Ectodermal cell (in vitro differentiated cells): ENCODE data around the gene LASP1.

Source experiments
- H3K27ac ChIP-seq: 2 replicates; pipeline ENCODE4 v1.7.0; 2013; ENCODE audit warnings: mild to moderate bottlenecking, low read depth, low read length; ENCODE audit not compliant: insufficient read depth, poor library complexity, severe bottlenecking
- H3K27me3 ChIP-seq: 2 replicates; pipeline ENCODE4 v1.7.0; 2013; ENCODE audit warnings: mild to moderate bottlenecking, low read length; ENCODE audit not compliant: insufficient read depth, control insufficient read depth, poor library complexity, severe bottlenecking
- H3K36me3 ChIP-seq: one replicate; pipeline ENCODE4 v1.7.0; 2013; ENCODE audit warnings: low read length; ENCODE audit not compliant: control insufficient read depth, insufficient read depth
- H3K4me1 ChIP-seq: one replicate; pipeline ENCODE4 v1.7.0; 2013; ENCODE audit warnings: low read length; ENCODE audit not compliant: control insufficient read depth, insufficient read depth
- H3K4me3 ChIP-seq: 2 replicates; pipeline ENCODE4 v1.7.0; 2013; ENCODE audit warnings: low read depth, low read length, control low read depth; ENCODE audit not compliant: insufficient read depth
- H3K9me3 ChIP-seq: 2 replicates; pipeline ENCODE4 v1.7.0; 2013; ENCODE audit warnings: mild to moderate bottlenecking, low read length, moderate library complexity; ENCODE audit not compliant: control insufficient read depth
- WGBS, 2 experiments: methylation state at CpG; one replicate each; pipeline ENCODE4 v1.1.7; 2013; ENCODE audit warnings: missing lambda C conversion rate in 2 of 2; 5-methylcytosine and 5-hydroxymethylcytosine counted together

LASP1 gene

DNA sequence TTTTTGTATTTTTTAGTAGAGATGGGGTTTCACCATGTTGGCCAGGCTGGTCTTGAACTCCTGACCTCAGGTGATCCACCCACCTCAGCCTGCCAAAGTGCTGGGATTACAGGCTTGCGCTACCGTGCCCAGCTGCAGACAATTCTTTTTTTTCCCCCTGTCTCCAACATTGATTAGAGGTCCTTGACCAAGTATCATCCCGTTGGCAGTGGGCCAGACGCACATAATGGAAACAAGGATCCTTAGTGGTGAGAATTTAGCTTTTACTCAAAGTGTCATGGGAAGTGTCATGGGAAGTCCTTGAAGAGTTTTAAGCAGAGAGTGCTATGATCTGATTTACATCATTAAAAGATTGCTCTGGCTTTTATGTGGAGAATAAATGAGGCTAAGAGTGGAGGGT is 99.4 kb downstream of the LASP1 start:
- Histone ChIP-seq H3K36me3 (no peaks in the 10 kb centered on the region), H3K9me3 (no peaks in the 10 kb centered on the region), H3K4me3 (no peak overlapping the region), H3K27me3 (no peaks in the 10 kb centered on the region), H3K27ac (no peak overlapping the region), H3K4me1 (no peaks in the 10 kb centered on the region)
- 94 to 95% methylated on average over 4 of the region's 4 CpGs for WGBS, 2 experiments

DNA sequence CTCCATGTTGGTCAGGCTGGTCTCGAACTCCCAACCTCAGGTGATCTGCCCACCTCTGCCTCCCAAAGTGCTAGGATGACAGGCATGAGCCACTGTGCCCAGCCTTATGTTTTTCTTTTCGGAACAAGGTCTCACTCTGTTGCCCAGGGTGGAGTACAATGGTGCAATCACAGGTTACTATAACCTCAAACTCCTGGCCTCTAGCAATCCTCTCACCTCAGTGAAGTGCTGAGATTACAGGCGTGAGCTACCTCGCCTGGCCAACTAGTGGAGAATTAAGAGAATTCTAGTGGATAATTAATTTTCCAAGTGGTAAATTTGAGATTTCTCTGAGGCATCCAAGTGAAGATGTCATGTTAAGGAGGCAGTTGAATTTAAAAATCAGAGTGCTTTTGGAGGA is 100.3 kb downstream of the LASP1 start:
- Histone ChIP-seq H3K4me3 (no peak overlapping the region), H3K4me1 (no peaks in the 10 kb centered on the region), H3K27me3 (no peaks in the 10 kb centered on the region), H3K27ac (no peak overlapping the region), H3K9me3 (no peaks in the 10 kb centered on the region), H3K36me3 (no peaks in the 10 kb centered on the region)
- WGBS, 2 experiments, result 85 to 88% methylated on average over 4 of the region's 4 CpGs

DNA sequence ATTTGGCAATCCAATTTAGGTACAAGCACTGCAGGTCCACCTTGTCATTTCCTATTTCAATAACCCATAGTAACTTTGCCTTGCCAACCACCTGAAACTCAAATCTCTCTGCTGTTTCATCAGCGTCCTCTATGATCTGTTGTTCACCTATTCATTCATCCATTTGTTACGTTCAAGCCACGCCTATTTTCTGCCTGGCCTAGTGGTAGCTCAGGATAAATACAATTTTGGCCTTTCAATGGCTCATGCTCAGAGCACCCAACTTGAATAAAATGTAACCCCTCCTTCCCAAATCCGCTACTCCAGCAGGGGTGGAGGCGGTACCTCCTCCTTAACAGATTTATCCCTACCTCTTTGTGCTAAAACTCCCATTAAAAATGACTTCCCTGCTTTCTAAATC is 100.9 kb downstream of the LASP1 start:
- H3K27ac ChIP-seq, result no peak overlapping the region
- 84 to 86% methylated on average over 5 of the region's 5 CpGs for WGBS, 2 experiments

More for the DNA sequence above, 100.9 kb downstream of the LASP1 start:
- Histone ChIP-seq H3K4me3 (no peak overlapping the region), H3K4me1 (no peaks in the 10 kb centered on the region), H3K27me3 (no peaks in the 10 kb centered on the region), H3K9me3 (no peaks in the 10 kb centered on the region), H3K36me3 (no peaks in the 10 kb centered on the region)
